GM12878 (cell line): ENCODE data around the gene USP14. TPM values are rescaled to one million over a fixed set of nuclear protein-coding genes. Genes with fewer than 3 reads are reported as not detected.

ENCODE experiments used
- ATAC-seq: fragments of 200-7000 bp; cut with Tn5 transposase; 3 replicates; pipeline ENCODE4 v1.9.1; 2020; ENCODE audit warnings: mild to moderate bottlenecking, moderate library complexity
- BruUV-seq: library from RNA; stranded (reverse); fragments of 400-500 nt; replicated peaks from 2 replicates; lab custom pipeline; 2021; lab: Mats Ljungman, UMichigan
- CTCF ChIA-PET: fragments of 300-600 bp; sonication (Branson Sonifier 250); formaldehyde crosslinking; extraction: SDS; loops from one replicate; lab custom pipeline; 2021; ENCODE audit warnings: inconsistent platforms; lab: Yijun Ruan, JAX
- POLR2A ChIA-PET: fragments of 350-600 bp; formaldehyde crosslinking; extraction: SDS; loops from one replicate; lab custom pipeline; 2021; ENCODE audit warnings: inconsistent platforms; lab: Charles Lee
- RAD21 ChIA-PET: fragments of 300-600 bp; sonication (Branson Sonifier 250); formaldehyde crosslinking; loops from one replicate; lab custom pipeline; 2023; ENCODE audit warnings: antibody characterized with exemption; ENCODE audit not compliant: unreplicated experiment; lab: Charles Lee
- SMC1A ChIA-PET: fragments of 300-600 bp; sonication (Branson Sonifier 250); formaldehyde crosslinking; loops from one replicate; lab custom pipeline; 2023; ENCODE audit not compliant: unreplicated experiment, uncharacterized antibody; lab: Charles Lee
- DNase-seq: peaks from one replicate; pipeline ENCODE4 v3.0.0-alpha.2; 2011; ENCODE audit warnings: low read depth, low spot score
- FAIRE-seq: peaks from 3 replicates; lab custom pipeline; 2011; peaks lifted over from hg19 to GRCh38; lab: Jason Lieb, UNC
- H2AFZ ChIP-seq: 2 replicates; pipeline ENCODE4 v1.6.0; 2011; ENCODE audit warnings: low read depth, low read length, control low read depth; ENCODE audit not compliant: control insufficient read depth
- H3K27ac ChIP-seq: 2 replicates; pipeline ENCODE4 v1.5.1; 2011; ENCODE audit warnings: control low read depth; ENCODE audit not compliant: control insufficient read depth, insufficient read depth
- H3K27me3 ChIP-seq, 2 experiments: replicated peaks in 1 of 2; 2 replicates each; pipeline versions ENCODE4 v1.6.0 to v1.6.1; 2011; ENCODE audit warnings: low read length in 1 of 2; ENCODE audit not compliant: control insufficient read depth in 2 of 2, insufficient read depth in 2 of 2
- H3K36me3 ChIP-seq, 2 experiments: 2 replicates each; pipeline ENCODE4 v1.5.1; 2011; ENCODE audit warnings: low read length in 1 of 2; ENCODE audit not compliant: control insufficient read depth in 2 of 2, insufficient read depth in 2 of 2
- H3K4me1 ChIP-seq: 2 replicates; pipeline ENCODE4 v1.6.1; 2011; ENCODE audit warnings: mild to moderate bottlenecking, low read length, moderate library complexity, mixed read lengths; ENCODE audit not compliant: control insufficient read depth, insufficient read depth
- H3K4me2 ChIP-seq: 2 replicates; pipeline ENCODE4 v1.6.0; 2011; ENCODE audit warnings: control low read depth; ENCODE audit not compliant: control insufficient read depth, insufficient read depth
- H3K4me3 ChIP-seq: fragments of 200-600 bp; sonication (generic); 2 replicates; pipeline ENCODE4 v1.5.1; 2016
- H3K79me2 ChIP-seq: 2 replicates; pipeline ENCODE4 v1.6.0; 2011; ENCODE audit warnings: low read length; ENCODE audit not compliant: control insufficient read depth, insufficient read depth
- H3K9ac ChIP-seq: 2 replicates; pipeline ENCODE4 v1.8.0; 2011; ENCODE audit warnings: low read length, control low read depth, mixed read lengths; ENCODE audit not compliant: control insufficient read depth, insufficient read depth
- H3K9me3 ChIP-seq: replicated peaks from 3 replicates; pipeline ENCODE4 v1.5.1; 2011; ENCODE audit warnings: mild to moderate bottlenecking, low read length; ENCODE audit not compliant: control insufficient read depth, insufficient read depth
- H4K20me1 ChIP-seq: 2 replicates; pipeline ENCODE4 v1.6.0; 2011; ENCODE audit not compliant: control insufficient read depth, insufficient read depth
- CHD4 ChIP-seq: fragments of 200-600 bp; sonication (generic); IDR thresholded peaks from 2 replicates; pipeline ENCODE4 v1.6.1; 2016; ENCODE audit warnings: mild to moderate bottlenecking
- HDGF ChIP-seq: fragments of 450-650 bp; IDR thresholded peaks from 2 replicates; pipeline ENCODE4 v1.6.1; 2016; ENCODE audit warnings: antibody characterized with exemption
- IRF4 ChIP-seq: IDR thresholded peaks from 2 replicates; pipeline ENCODE4 v1.6.1; 2011; ENCODE audit warnings: low read depth, low read length
- JUND ChIP-seq: IDR thresholded peaks from 2 replicates; pipeline ENCODE4 v1.6.1; 2012; ENCODE audit warnings: low read depth, mild to moderate bottlenecking, low read length, improper control_type of control experiment, moderate library complexity
- MXI1 ChIP-seq: fragments of 150-350 bp; IDR thresholded peaks from 2 replicates; pipeline ENCODE4 v1.6.1; 2011; ENCODE audit warnings: low read depth, mild to moderate bottlenecking, inconsistent platforms, low read length, improper control_type of control experiment
- PBX3 ChIP-seq: IDR thresholded peaks from 2 replicates; pipeline ENCODE4 v1.6.1; 2011; ENCODE audit warnings: mild to moderate bottlenecking, low read depth, low read length, moderate library complexity; ENCODE audit not compliant: insufficient replicate concordance
- RAD51 ChIP-seq: fragments of 450-650 bp; IDR thresholded peaks from 2 replicates; pipeline ENCODE4 v1.6.1; 2016; ENCODE audit warnings: moderate library complexity, mild to moderate bottlenecking, inconsistent platforms
- in situ Hi-C: fragments of 300-500 bp; cut with MboI; formaldehyde crosslinking; loops from 9 replicates; pipeline ENCODE4 v1.14.3; 2018; ENCODE audit warnings: mixed read lengths
- intact Hi-C: fragments of 100-400 bp; cut with micrococcal nuclease; formaldehyde crosslinking; loops from one replicate; pipeline ENCODE4 v1.14.2; 2022; ENCODE audit not compliant: unreplicated experiment
- polyA plus RNA-seq, 11 experiments: library from polyadenylated mRNA; depleted of rRNA in 4 of 11; unstranded in 6 of 11; stranded (reverse) in 5 of 11; fragments of >200 nt; fragmentation: Nextera tagmentation in 4 of 11; fragmentation: Illumina TruSeq in 1 of 11; extraction: Ambion mirVana in 4 of 11; extraction: Trizol in 1 of 11; gene quantifications; 1 replicate in 1 of 11; 2 replicates in 10 of 11; pipeline versions ENCODE4 v1.2.1 to v1.2.3, GENCODE V29; 2011 to 2016; ENCODE audit warnings: inconsistent platforms in 2 of 11, missing spikeins in 2 of 11, low read depth in 1 of 11
- total RNA-seq, 4 experiments: library from RNA; depleted of rRNA in 3 of 4; stranded (reverse); fragments of >200 nt in 3 of 4; fragmentation: Illumina TruSeq in 1 of 4; extraction: Trizol in 1 of 4; gene quantifications; 2 replicates each; pipeline versions ENCODE4 v1.2.1 to v1.2.3, GENCODE V29; 2013 to 2021
- TF ChIP-seq, protein P1 (sequence below): fragments of 450-650 bp; formaldehyde crosslinking; IDR thresholded peaks from 2 replicates; pipeline ENCODE4 v1.4.0; 2022; ENCODE audit warnings: mild to moderate bottlenecking, moderate library complexity
- TF ChIP-seq, protein P2 (sequence below): fragments of 450-650 bp; IDR thresholded peaks from 2 replicates; pipeline ENCODE4 v1.6.1; 2016; ENCODE audit warnings: mild to moderate bottlenecking

The USP14 gene
- total and polyA plus RNA-seq, 10 of the 15 experiments (the other 5 are each of a cell fraction or from before 2014, with no cell fraction given) = 14.3 to 127 (median 29.6) TPM

DNA sequence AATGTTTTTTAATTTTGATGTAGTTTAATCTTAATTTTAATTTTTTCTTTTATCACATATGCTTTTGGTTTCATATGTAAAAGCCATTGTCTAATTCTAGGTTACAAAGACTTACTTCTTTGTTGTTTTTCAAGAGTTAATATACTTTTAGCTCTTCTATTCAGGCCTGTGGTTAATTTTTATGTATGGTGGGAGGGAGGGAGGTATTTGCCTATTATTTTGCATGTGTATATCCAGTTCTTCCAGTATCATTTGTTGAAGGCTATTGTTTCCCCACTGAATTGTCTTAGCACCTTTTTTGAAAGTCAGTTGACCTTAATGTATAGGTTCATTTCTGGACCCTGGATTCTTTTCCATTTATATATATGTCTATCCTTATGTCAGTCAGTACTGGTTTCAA, 23.4 kb downstream of the USP14 start:
- BruUV-seq = no TSS peak
- CTCF ChIA-PET = no interaction called here
- H3K9me3 ChIP-seq = no peaks in the 10 kb centered on the region
- FAIRE-seq (no peak), DNase-seq (no peak), ATAC-seq (no peak)
- H3K4me1 ChIP-seq = no peaks in the 10 kb centered on the region
- no peaks in the 10 kb centered on the region for H4K20me1 ChIP-seq
- peaks cover 5 to 10% of the 10 kb centered on the region in 2 experiments; a peak in 3 of 4 replicates for H3K36me3 ChIP-seq
- H3K4me2 ChIP-seq = no peak overlapping the region
- no peak overlapping the region for H3K9ac ChIP-seq
- no peak overlapping the region for H3K27ac ChIP-seq
- POLR2A ChIA-PET = no interaction called here
- no peak overlapping the region for H2AFZ ChIP-seq
- H3K79me2 ChIP-seq = no peaks in the 10 kb centered on the region; the same call in 1 of the 2 replicates
- RAD21 ChIA-PET = no interaction called here
- SMC1A ChIA-PET = no interaction called here
- intact Hi-C loops = no loop called here
- TF ChIP-seq CHD4 = no peak
- no peak for TF ChIP-seq JUND
- TF ChIP-seq IRF4 = no peak
- no peak for TF ChIP-seq PBX3
- TF ChIP-seq HDGF = no peak
- TF ChIP-seq, protein P1, sequence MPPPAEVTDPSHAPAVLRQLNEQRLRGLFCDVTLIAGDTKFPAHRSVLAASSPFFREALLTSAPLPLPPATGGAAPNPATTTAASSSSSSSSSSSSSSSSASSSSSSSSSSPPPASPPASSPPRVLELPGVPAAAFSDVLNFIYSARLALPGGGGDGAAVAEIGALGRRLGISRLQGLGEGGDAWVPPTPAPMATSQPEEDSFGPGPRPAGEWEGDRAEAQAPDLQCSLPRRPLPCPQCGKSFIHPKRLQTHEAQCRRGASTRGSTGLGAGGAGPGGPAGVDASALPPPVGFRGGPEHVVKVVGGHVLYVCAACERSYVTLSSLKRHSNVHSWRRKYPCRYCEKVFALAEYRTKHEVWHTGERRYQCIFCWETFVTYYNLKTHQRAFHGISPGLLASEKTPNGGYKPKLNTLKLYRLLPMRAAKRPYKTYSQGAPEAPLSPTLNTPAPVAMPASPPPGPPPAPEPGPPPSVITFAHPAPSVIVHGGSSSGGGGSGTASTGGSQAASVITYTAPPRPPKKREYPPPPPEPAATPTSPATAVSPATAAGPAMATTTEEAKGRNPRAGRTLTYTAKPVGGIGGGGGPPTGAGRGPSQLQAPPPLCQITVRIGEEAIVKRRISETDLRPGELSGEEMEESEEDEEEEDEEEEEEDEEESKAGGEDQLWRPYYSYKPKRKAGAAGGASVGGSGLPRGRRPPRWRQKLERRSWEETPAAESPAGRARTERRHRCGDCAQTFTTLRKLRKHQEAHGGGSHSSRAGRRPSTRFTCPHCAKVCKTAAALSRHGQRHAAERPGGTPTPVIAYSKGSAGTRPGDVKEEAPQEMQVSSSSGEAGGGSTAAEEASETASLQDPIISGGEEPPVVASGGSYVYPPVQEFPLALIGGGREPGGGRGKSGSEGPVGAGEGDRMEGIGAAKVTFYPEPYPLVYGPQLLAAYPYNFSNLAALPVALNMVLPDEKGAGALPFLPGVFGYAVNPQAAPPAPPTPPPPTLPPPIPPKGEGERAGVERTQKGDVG (CRISPR knock-in tag) = no peak
- TF ChIP-seq MXI1 = no peak
- TF ChIP-seq, protein P2, sequence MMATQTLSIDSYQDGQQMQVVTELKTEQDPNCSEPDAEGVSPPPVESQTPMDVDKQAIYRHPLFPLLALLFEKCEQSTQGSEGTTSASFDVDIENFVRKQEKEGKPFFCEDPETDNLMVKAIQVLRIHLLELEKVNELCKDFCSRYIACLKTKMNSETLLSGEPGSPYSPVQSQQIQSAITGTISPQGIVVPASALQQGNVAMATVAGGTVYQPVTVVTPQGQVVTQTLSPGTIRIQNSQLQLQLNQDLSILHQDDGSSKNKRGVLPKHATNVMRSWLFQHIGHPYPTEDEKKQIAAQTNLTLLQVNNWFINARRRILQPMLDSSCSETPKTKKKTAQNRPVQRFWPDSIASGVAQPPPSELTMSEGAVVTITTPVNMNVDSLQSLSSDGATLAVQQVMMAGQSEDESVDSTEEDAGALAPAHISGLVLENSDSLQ = no peak
- no peak for TF ChIP-seq RAD51
- no peaks in the 10 kb centered on the region for H3K27me3 ChIP-seq
- H3K4me3 ChIP-seq = no peak overlapping the region
- in situ Hi-C loops = no loop called here
